GM18868 (cell line): ENCODE results near the gene TSPAN4.

Experiments used
- ATAC-seq: cut with Tn5 transposase; IDR thresholded peaks from one replicate; pipeline ENCODE4 v1.9.1; 2021; ENCODE audit warnings: mild to moderate bottlenecking, moderate library complexity; ENCODE audit not compliant: unreplicated experiment

Gene TSPAN4

DNA sequence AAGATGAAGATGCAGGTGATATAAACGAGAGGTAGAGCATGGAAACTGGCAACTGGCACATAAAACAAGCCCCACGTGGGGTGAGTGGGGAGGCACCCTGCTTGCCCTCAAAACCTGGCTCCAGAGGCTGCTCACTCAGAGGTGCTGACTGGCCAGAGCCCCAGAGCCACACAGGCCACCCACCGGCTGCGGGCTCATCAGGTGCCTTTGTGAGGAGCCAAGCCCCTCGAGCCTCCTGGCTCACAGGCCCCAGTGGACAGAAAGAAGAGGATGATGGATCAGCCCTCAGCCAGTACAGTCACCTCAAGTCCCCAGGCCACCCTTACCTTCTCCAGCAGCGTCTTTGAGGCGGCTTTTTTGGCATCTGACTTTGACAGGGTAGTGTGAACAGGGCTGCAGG, 61.7 kb downstream of the TSPAN4 start:
- no peak for ATAC-seq

DNA sequence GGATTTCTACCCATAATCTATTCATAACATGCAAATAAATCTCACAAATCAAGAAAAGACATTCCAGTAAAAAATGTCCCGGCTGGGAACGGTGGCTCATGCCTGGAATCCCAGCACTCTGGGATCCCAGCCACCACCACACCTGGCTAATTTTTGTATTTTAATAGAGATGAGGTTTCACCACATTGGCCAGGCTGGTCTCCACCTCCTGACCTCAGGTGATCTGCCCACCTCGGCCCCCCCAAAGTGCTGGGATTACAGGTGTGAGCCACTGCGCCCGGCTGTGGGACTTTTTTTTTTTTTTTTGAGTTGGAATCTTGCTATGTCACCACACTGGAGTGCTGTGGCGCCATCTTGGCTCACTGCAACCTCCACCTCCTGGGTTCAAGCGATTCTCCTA, 63.3 kb downstream of the TSPAN4 start:
- no peak for ATAC-seq

DNA sequence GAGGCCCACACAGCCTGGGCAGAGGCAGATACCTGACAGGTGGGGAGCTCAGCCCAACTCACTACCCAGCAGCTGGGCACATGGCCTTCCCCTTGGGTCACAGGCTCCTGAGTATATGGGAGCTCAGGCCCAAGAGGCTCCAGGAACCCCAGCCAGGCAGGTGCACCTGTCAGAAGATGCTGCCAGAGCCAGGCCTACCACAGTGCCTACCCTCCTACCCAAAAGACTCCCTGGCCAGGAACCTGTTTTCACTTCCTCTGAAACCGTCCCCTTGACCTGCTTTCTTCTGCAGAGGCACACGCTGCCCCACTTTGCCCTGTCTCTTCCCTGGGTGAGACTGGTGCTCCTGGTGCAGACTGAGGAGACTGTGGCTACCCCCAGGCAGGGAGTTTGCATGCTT, 65.0 kb downstream of the TSPAN4 start:
- ATAC-seq = no peak

DNA sequence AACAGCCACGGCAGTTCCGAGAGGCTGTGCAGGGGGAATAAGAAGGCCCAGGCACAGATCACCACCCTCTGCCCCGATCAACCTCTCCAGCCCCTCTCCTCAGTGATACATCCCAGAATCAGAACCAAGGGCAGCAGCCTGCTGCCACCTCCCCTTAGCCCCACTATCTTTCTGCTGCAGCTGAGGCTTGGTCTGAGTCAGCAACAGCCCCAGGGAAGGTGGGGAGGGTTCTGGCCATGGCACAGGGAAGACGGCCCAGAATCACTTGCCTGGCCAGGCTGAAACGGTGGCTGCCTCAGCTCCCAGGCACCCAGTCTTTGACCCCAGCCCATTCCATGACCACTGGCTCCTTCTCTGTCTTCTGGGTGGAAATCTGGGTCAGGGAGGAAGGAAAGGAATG, 65.6 kb downstream of the TSPAN4 start:
- ATAC-seq = no peak

DNA sequence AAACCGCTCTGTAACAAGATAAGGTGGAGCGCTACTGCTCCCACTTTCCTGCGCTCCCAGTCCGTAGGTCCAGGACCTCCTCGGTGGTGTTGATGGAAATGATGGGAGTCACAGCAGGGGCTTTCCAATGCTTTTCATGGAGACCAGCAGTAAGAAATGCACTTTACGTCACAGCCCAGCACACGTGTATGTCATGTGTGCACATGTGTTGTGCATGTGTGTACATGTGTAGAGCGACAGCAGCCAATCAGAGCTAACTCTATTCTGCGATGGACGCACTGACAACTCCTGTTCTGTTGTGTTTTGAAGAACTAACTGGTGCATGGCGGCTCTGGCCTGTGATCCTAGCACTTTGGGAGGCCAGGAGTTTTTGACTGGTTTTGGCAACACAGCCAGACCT, 66.8 kb downstream of the TSPAN4 start:
- ATAC-seq = no peak

DNA sequence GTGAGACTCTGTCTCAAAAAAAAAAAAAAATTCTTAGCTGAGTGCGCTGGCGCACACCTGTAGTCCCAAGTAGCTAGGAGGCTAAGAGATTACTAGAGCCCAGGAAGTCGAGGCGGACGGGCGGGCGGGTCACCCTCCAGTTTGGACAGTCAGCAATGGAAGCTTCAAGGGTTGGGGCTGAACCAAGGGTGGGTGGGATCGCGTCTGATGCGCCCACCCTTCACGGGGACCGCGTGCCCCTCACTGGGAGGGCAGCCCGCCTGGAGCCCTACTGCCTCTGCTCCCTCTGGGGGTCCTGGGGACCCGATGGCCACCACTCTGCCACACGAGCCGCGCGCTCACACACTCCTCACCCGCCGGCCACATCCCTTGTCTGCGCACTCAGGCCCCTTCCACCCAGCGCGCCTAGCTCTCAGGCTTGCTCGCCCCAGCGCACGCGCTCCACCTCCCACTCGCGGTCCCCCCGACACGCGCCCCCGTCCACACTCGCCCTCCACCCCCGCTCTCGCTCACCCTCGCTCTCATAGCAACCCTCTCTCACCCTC, 67.5 kb downstream of the TSPAN4 start:
- peak; percentile 4 for ATAC-seq

DNA sequence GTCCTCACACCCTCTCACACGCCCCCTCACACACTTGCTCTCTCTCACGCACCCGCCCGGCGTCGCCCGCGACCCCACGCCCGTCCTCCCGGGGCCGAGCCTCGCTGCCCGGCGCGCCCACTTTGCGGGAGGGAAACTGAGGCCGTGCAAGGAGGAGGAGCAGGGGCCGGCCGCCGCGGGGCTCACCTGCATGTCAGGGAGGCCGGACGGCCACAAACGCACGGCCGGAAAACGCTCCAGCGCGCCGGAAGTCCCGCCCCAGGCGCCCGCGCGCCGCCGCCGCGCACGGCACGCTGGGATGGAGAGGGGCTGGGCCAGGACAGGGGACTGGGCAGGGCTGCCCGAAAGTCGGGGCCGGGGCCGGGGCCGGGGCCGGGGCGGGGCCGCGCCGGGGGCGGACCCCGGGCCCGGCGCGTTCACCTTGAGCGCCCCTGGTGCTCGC, 68.0 kb downstream of the TSPAN4 start, which contains the start of gene CHID1:
Gene CHID1, minus strand, starts transcription at position 222 of the 442 bp plus-strand sequence. CDS start 5,994 bp downstream, outside the sequence.
- ATAC-seq = peak; percentile 90

DNA sequence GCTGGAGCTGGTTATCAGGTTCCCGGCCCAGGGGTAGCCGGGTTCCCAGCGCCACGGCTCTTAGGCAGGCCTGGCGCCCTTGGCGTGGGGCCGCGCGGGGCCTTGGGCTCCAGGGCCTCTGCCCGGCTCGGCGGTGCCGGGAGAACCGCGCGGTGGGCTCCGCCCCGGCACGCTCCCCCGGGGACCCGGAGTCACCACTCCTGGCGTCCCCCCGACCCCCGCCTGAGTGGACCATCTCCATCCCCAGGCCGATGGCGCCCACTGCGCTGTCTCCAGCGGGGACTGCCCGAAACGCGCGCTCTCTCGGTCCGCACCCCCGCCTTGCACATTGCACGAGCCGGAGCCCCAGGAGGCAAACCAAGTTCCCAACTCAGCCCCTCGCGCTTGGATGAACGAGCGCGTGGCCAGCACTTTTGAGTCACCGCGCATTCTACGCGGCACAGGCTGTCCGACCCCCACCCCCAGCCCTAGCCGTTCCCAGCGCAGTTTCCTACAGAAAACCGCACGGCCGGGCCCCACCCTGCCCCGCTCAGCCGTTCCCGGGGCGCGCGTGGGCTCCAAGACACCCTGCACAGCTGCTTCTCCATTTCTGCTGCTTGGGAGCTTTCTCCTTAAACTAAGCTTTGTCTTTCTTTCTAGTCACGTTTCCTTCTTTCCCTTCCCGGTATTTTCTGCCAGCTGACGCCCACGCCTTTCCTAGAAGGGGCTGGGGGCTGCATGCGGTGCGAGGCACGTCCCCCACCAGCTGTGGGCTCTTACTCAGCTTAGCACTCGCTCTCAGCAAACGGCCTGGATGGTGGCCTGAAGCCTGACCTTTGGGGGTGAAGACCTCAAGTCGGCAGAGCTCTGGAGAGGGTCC, 68.6 kb downstream of the TSPAN4 start:
- ATAC-seq = peak; percentile 36

DNA sequence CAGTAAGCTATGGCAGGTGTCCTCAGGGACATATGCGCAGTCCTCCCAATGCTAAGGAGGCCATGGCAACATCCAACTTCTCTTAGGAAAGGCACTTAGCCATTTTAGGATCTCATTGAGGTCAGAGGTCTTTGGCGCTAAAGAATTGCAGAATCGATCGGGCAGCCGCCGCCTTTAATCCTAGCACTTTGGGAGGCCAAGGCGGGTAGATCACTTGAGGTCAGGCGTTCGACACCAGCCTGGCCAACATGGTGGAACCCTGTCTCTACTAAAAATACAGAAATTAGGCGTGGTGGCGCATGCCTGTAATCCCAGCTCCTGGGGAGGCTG, 69.2 kb downstream of the TSPAN4 start:
- no peak for ATAC-seq

DNA sequence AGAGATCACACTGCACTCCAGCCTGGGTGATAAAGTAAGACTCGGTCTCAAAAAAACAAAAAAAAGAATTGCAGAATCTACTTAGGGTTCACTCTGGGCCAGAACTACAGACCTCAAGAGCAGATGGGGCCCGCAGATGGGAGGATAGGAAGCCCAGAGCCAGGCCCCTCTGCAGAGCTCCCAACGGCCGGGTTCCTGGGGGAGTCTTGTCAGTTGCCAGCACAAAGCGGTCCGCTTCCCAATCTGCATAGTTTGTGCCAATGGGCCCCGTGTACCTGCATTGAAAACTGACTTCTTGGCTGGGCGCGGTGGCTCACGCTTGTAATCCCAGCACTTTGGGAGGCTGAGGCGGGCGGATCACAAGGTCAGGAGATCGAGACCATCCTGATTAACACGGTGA, 69.6 kb downstream of the TSPAN4 start:
- ATAC-seq = no peak

DNA sequence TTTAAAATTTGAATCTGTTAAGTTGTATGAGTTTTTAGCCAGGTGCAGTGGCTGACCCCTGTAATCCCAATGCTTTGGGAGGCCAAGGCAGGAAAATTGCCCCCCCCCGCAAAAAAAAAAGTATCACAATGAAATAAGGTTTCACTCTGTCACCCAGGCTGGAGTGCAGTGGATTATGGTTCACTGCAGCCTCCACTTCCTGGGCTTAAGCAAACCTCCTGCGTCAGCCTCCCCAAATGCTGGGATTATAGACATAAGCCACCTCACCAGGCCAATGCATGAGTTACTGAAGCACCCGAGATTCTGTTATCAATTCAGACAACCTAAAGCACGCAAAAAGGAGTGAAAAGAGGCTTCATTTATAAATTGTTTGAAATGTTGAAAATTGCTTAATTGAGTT, 70.4 kb downstream of the TSPAN4 start:
- ATAC-seq = no peak

DNA sequence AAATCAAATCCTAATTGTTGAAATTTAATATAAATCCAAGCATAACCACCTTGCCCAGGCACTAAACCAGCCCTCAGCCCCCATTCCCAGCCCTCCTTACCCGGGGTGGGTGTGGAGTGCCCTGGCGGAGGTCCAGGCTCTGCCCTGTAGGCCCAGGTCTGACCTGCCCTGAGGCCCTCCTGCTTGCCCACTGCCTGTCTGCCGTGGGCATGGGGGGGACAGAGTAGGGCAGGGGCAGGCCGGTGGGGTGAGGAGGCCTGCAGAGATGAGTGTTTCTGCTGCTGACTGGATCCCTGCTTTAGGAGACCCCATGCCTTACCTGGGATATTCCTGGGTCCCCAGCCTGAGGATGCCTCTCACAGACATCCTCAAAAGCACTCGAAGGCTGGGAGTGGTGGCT, 71.6 kb downstream of the TSPAN4 start:
- ATAC-seq = no peak

DNA sequence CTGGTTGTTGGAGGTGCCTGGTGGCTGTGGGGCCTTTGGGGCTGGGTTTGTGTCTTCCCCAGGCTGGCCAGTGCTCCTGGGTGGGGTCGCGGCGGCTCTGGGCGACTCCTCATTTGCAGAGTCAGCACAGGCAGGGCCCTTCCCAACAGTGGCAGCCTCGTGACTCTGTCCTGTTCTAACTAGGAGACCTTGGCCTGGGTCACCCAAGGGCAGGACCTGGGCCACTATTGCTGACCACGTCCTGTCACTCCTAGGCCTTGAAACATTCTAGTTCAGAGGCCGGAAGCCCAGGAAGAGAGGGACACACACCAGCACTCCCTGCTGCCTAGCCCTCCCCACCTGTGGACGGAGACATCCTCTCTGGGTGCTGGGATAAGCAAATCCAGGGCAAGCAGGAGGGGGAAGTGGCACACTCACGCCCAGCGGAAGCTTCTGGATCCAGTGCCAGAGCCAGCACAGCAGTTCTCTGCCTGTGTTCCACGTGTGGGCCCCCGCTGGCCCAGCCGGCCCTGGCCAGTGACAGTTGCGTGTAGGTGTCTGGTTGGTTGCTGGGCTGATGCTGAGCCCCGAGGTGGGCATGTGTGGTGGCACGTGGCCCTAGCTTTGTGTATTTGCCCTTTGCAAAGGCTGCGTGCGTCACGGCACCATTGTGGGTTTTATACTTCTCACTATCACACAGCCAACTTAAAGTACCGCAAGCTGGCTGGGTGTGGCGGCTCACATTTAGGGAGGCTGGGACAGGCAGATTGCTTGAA, 72.3 kb downstream of the TSPAN4 start:
- no peak for ATAC-seq
